Muscle of arm (tissue), 12 donors: Measurements from ENCODE around the gene SLC2A4. TPM values are rescaled to one million over a fixed set of nuclear protein-coding genes. Genes with fewer than 3 reads are reported as not detected.

Experiments used
- DNase-seq: peaks from one replicate; pipeline ENCODE4 v3.0.0-alpha.2; 2013
- polyA plus RNA-seq, 12 donors: library from polyadenylated mRNA; unstranded; fragments of 120-200 nt; gene quantifications; one replicate each; pipeline ENCODE4 v1.2.1, GENCODE V29; 2013; ENCODE audit not compliant: insufficient read length in 12 of 12

The SLC2A4 gene
- polyA plus RNA-seq, 12 donors = 6.9 to 49.0 (median 19.5) TPM; not detected in 1

- no peak for DNase-seq
Measured at GRCh38 chr17:7295230-7296180, 14.0 kb downstream of the SLC2A4 start.

GRCh38 chr17:7296189-7296861, 14.8 kb downstream of the SLC2A4 start:
- peak; percentile 79 for DNase-seq

- no peak for DNase-seq
Measured at GRCh38 chr17:7304179-7304578, 22.7 kb downstream of the SLC2A4 start.

- peak; percentile 100 for DNase-seq
Measured at GRCh38 chr17:7306911-7307685, 25.6 kb downstream of the SLC2A4 start, which contains the start of gene EIF5A. TSS of gene EIF5A (plus strand) at chr17:7307628. CDS start at chr17:7309636, 2,008 bp downstream.

- peak; percentile 25 for DNase-seq
Measured at GRCh38 chr17:7307686-7308624, 26.4 kb downstream of the SLC2A4 start.

- peak; percentile 69 for DNase-seq
Measured at GRCh38 chr17:7308625-7309433, 27.3 kb downstream of the SLC2A4 start.

- no peak for DNase-seq
Measured at GRCh38 chr17:7309628-7310027, 28.1 kb downstream of the SLC2A4 start.

GRCh38 chr17:7311110-7311705, 29.7 kb downstream of the SLC2A4 start:
- no peak for DNase-seq

GRCh38 chr17:7312432-7313087, 31.0 kb downstream of the SLC2A4 start:
- no peak for DNase-seq

- DNase-seq = no peak
Measured at GRCh38 chr17:7313088-7313889, 31.8 kb downstream of the SLC2A4 start.

DNA sequence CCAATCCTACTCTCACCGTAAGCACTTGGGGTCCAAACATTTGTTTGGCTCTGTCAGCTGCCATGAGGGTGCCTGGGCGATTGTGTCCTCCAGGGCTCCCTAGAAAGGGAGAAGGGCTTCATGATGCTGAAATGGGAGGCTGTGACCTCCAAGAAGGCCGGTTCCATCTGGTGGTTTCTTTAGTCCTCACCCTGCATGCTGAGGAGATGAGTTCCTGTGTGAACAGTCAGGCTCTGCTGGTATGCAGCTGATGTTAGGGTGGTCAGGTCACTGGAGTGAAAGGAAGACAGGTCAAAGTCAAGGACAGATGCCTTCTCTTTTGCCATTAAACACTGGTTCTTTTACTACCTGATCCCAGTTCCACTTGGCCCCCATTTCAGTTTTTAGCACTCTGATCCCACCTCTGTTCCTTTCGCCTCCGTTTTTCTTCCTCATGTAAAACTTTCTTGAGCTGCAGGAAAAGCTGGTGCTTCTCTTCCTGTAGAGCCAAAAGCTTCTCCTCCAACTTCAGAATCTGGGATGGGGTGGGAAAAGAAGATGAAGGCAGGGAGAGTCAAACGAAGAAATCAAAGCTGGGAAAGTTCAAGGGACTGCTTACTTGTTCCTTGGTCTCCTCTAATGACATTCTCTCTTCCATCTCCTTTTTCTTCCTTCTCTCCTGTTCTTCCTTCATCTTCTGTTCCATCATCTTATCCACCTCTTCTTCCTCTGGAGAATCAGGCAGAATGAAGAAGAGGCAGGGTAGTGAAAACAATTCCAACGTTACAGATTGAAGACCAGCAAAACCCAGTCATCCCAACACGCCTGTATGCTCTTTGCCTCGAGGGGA, 32.6 kb downstream of the SLC2A4 start:
- DNase-seq = no peak

DNA sequence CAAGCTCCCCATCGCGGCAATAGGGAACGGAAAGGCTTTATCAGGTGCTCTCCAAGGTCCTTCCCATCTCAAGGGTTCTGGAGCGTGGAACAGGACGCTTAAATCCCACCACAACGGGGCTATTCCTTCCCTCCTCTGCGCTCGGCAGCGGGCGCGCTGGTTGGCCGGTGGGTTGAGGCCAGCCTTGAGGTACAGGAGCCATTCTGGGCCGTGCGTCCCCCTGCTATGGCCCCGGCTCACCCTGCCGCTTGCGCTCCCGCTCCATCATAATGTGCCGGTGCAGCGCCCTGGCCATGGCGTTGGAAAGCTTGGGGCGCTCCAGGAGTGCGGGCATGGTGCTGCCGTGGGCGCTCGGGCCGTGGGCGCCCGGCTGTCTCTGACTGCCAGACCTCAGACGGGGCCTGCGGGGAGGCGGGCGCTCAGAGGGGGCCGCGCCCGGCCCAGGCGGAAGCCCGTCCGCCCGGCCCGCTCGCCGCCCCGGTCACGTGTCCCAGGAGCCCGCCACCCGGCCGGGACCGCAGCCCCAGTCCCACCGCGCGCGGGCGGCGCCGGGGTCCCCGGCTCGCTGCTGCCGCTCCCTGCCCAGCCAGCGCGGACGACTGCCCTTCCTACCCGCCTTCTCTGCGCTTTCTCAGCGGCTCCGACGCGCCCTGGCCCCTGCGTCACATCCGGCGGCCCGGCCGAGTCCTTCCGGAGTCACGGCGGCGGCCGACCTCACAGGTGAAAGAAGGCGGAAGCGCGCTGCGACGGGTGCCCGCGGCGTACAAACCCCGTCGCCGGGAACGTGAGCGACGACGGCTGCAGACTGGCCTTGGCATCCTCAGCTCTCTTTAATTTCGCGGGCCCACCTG, 33.4 kb downstream of the SLC2A4 start, which contains the start of gene GPS2:
Gene GPS2, minus strand, starts transcription at position 642 of the 851 bp plus-strand sequence. Its CDS starts 308 bp downstream, at position 334.
- peak; percentile 89 for DNase-seq

DNA sequence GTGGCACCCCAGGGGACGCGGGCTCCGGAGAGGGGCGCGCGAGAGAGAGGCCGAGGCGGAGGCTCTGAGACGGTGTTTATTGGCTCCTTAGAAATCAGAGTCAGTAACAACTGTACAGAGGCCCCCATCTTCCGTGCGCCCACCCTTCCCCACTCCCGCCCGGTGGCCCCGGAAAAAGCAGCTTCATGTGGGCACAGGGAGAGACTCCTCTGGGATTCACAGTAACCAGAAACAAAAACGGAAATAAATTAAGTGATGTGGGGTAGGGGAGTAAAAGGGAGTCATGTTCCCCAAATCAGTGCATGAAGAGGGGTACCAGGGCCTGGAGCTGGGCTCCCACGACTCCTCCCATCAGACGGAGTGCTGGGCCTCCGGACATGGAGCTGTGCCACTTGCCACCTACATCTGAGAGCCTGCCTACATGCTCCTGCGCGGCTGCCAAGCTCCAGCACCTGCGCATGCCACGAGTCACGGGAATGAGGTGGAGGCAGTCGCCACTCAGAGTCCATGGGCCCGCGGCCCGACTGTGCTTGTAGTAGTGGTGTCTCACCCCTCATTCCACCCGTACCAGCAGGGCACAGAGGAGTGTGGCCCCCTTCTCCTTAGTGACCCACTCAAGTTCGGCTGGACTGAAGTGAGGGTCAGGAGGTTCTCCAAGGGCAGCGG, 34.2 kb downstream of the SLC2A4 start:
- DNase-seq = no peak

- DNase-seq = no peak
Measured at GRCh38 chr17:7317161-7317803, 35.8 kb downstream of the SLC2A4 start.
